Vagina (tissue), 2 donors: ENCODE measurements around the gene GPR137B.

Experiments used
- CTCF ChIP-seq, 3 experiments: fragments of 450-650 bp in 2 of 3; fragments of 200-600 bp in 1 of 3; sonication (generic) in 1 of 3; IDR thresholded peaks; one replicate each; pipeline ENCODE4 v1.5.1; 2017 to 2019; ENCODE audit warnings: antibody characterized with exemption in 3 of 3, mild to moderate bottlenecking in 2 of 3, moderate library complexity in 2 of 3
- POLR2AphosphoS5 ChIP-seq, 2 donors: sonication (generic); formaldehyde crosslinking; IDR thresholded peaks; one replicate each; pipeline ENCODE4 v1.9.0; 2017; ENCODE audit warnings: antibody characterized with exemption in 2 of 2, mild to moderate bottlenecking in 2 of 2, low read depth in 1 of 2; ENCODE audit not compliant: insufficient read depth in 1 of 2

GRCh38 chr1:236102611-236103010 lies 39.7 kb upstream of the GPR137B start:
- no peak for TF ChIP-seq CTCF (IDR thresholded peaks at IDR 0.05)
- TF ChIP-seq POLR2AphosphoS5 (IDR thresholded peaks at IDR 0.05; ENCODE audit: insufficient read depth in 1 of 2, low read depth in 1 of 2): no peak
